ENCODE data around the gene BABAM2. TPM values are rescaled to one million over a fixed set of nuclear protein-coding genes. Genes with fewer than 3 reads are reported as not detected.

Gene BABAM2
- total RNA-seq, 1 experiment from 2014 or later = 27.1 TPM

DNA sequence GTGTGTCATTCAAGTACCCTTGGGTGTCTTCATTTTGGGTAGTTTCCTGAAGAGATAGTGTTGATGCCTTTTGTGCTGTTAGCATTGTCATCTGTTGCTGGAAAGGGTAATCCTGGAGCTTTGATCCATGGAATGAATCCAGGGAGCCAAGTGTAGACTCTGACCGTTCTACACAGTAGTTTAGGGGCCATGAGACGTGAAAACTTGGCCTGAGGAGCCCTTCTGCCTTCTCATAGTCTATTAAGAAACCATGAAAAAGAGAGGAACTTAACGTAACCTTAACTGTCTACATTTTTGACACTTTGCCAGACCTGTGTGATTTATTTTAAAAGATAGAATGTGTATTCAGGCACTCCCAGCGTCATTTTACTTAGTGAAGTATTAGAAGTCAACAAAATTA, 194.0 kb downstream of the BABAM2 start:
- Histone ChIP-seq H3K56ac (ENCODE audit: insufficient read length, low read depth, low read length) (no peak overlapping the region), H2BK12ac (ENCODE audit: insufficient read length, low read depth, low read length) (no peak overlapping the region), H3K27me3 (ENCODE audit: insufficient read depth, low read length) (no peaks in the 10 kb centered on the region), H4K20me1 (ENCODE audit: control insufficient read depth, insufficient read depth, insufficient read length) (no peaks in the 10 kb centered on the region), H3K9me3 (ENCODE audit: control insufficient read depth, low read depth, low read length) (no peaks in the 10 kb centered on the region), H2BK5ac (ENCODE audit: insufficient read length, low read length) (no peak overlapping the region), H4K5ac (ENCODE audit: insufficient read length, low read depth, low read length) (no peak overlapping the region), H3K4ac (ENCODE audit: low read depth, low read length) (no peak overlapping the region), H3K4me1 (ENCODE audit: insufficient read depth, low read length) (no peaks in the 10 kb centered on the region), H4K91ac (ENCODE audit: insufficient read length, low read depth, low read length) (no peak overlapping the region), H3K79me2 (ENCODE audit: insufficient read depth, low read length) (no peaks in the 10 kb centered on the region), H3K4me2 (ENCODE audit: insufficient read depth, insufficient read length, low read length) (no peak overlapping the region), H2BK15ac (ENCODE audit: low read depth, low read length) (no peak overlapping the region), H2BK20ac (ENCODE audit: low read depth, low read length, poor library complexity, severe bottlenecking) (no peak overlapping the region), H3K18ac (ENCODE audit: insufficient read length, low read depth, low read length) (no peak overlapping the region), H2BK120ac (ENCODE audit: low read depth, low read length, poor library complexity, severe bottlenecking) (no peak overlapping the region), H3T11ph (ENCODE audit: low read length) (no peak overlapping the region), H3K27ac (ENCODE audit: insufficient read length, low read depth, low read length) (no peak overlapping the region), H4K8ac (replicated peaks; ENCODE audit: insufficient read length, low read depth, low read length) (no peak overlapping the region), H3K79me1 (ENCODE audit: insufficient read depth, low read depth, low read length, poor library complexity, severe bottlenecking) (no peaks in the 10 kb centered on the region), H2AFZ (ENCODE audit: low read length) (no peak overlapping the region), H3K23ac (ENCODE audit: insufficient read length, low read depth, low read length) (no peak overlapping the region), H3K23me2 (ENCODE audit: insufficient read length, low read depth, low read length, poor library complexity, severe bottlenecking) (no peaks in the 10 kb centered on the region), H3K14ac (ENCODE audit: insufficient read depth, low read length) (no peak overlapping the region), H2AK5ac (ENCODE audit: insufficient read length, low read length) (no peak overlapping the region), H3K9ac (ENCODE audit: extremely low read depth, insufficient read length, low read length) (no peak overlapping the region)
- no peak for TF ChIP-seq CTCF (conservative IDR thresholded peaks at IDR 0.05)
- Mint-ChIP-seq H3K36me3 (ENCODE audit: insufficient read depth in 1 of 3, low read depth in 3 of 3) (no peaks in the 10 kb centered on the region), H3K27me3 (ENCODE audit: low read depth) (no peaks in the 10 kb centered on the region), H3K9me3 (no peaks in the 10 kb centered on the region), H3K27ac (no peak overlapping the region; a peak in 1 of 7 replicates), H3K4me1 (no peaks in the 10 kb centered on the region; a peak in 1 of 4 replicates), H3K4me3 (no peak overlapping the region)
- no peak for DNase-seq
- WGBS (ENCODE audit: extremely low coverage, insufficient read length, low lambda C conversion rate) = no CpG with 5 or more reads among the region's 4 CpGs

All from H9 (cell line).